Bronchial epithelial cell (primary cell): ENCODE data around the gene GLIS1. TPM values are rescaled to one million over a fixed set of nuclear protein-coding genes. Genes with fewer than 3 reads are reported as not detected.

Source experiments
- DNase-seq: peaks from one replicate; pipeline ENCODE4 v3.0.0-alpha.2; 2010; ENCODE audit warnings: low read depth
- FAIRE-seq: peaks from 2 replicates; lab custom pipeline; 2011; peaks lifted over from hg19 to GRCh38; lab: Jason Lieb, UNC
- H3K27me3 ChIP-seq: 2 replicates; pipeline ENCODE4 v1.5.1; 2011; ENCODE audit warnings: low read length; ENCODE audit not compliant: control insufficient read depth, insufficient read depth
- H3K36me3 ChIP-seq: 2 replicates; pipeline ENCODE4 v1.5.1; 2011; ENCODE audit warnings: low read length; ENCODE audit not compliant: control insufficient read depth, insufficient read depth
- H3K4me3 ChIP-seq: 2 replicates; pipeline ENCODE4 v1.5.1; 2011; ENCODE audit warnings: mild to moderate bottlenecking, low read depth, low read length, control low read depth
- CTCF ChIP-seq: IDR thresholded peaks from 2 replicates; pipeline ENCODE4 v1.5.1; 2011; ENCODE audit warnings: mild to moderate bottlenecking, moderate library complexity, low read length, control low read depth, inconsistent platforms; ENCODE audit not compliant: insufficient read depth, severe bottlenecking
- total RNA-seq: library from RNA; depleted of rRNA; stranded (reverse); fragments of >200 nt; gene quantifications from 2 replicates; pipeline ENCODE4 v1.2.1, GENCODE V29; 2014

GLIS1 gene
- total RNA-seq, 1 donor from 2014 or later, result under 0.01 TPM

DNA sequence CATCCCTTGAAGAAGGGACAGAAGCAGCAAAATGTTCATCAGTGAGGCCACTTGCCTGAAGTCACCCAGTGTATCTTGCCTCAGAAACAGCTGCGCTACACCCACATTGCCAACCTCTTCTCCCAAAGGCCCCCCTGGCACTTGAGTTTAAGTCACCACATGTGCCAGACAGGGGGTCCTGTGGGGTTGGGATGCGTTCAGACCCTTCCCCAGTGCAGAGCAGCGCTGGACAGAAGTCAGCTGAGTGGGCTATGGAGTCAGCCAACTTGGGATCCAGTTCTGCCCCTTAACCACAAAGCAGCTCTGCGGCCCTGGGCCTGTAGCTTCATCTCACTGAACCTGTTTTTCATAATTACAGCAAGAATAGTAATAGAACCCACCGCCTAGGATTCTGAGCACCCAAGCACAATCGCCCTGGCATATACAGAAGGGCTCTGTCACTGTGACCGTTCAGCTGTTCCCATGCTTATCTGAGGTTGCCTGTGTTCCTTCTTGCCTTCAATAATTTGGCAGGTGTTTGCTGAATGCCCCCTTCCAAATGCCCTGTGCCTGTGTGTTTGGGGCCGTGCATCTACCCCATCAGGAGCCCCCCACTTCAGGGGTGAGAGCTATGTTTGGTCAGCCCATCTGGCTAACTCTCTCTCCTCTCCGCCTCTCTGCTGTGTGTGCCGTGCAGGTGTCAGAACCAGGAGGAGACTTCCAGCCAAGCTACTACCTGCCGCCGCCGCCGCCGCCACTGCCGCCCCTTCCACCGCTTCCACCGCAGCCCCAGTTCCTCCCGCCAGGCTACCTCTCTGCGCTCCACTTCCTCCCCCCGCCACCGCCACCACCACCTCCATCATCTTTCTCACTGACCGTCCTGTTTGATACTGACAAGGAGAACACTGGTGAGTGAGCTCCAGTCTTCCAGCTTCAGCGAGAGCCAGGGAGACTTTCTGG lies 274.7 kb downstream of the GLIS1 start:
- peak; percentile 58 for FAIRE-seq
- peaks cover 3% of the 10 kb centered on the region for H3K27me3 ChIP-seq
- H3K36me3 ChIP-seq, result no peaks in the 10 kb centered on the region
- H3K4me3 ChIP-seq, result no peak overlapping the region
- no peak for TF ChIP-seq CTCF
- DNase-seq, result no peak

DNA sequence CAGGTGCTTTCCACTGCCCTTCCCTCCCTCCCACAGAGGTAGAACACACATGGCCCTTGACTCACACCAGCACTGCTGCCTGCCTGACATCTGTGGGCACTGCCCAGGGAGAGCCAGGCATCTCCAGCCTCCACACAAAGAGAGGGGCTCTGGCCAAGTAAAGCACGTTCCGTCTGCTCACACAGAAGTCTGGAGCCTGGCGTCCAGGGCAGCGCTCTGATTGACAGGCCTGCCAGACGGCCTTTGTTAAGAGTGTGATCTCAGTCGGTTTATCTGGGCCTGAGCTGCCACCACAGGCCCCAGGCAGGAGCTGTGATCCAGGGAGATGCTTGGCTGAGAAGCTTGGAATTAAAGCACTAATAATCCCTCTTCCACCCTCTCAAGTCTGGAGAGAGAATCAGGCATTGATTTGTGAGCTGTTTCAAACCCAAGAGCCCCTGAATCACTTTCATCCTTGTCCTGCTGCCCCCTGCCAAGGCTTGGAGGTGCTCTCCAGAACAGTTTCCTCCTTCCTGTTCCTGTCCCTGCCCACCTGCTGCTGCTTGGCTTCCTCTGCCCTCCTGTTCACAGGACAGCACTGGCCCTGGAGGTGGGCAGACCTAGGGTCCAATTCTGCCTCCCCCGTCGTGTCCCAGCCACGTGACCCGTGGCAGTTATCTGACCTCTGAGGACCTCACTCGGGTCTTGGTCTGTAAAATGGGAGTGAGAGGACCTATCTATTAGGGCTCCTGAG lies 276.0 kb downstream of the GLIS1 start:
- no peak for TF ChIP-seq CTCF
- DNase-seq (no peak), FAIRE-seq (no peak)
- no peak overlapping the region for H3K4me3 ChIP-seq
- peaks cover 3% of the 10 kb centered on the region for H3K27me3 ChIP-seq
- no peaks in the 10 kb centered on the region for H3K36me3 ChIP-seq

GRCh38 chr1:53462193-53462592 lies 276.8 kb downstream of the GLIS1 start:
- H3K36me3 ChIP-seq, result no peaks in the 10 kb centered on the region
- FAIRE-seq (no peak), DNase-seq (no peak)
- no peak for TF ChIP-seq CTCF
- no peak overlapping the region for H3K4me3 ChIP-seq
- peaks cover 3% of the 10 kb centered on the region for H3K27me3 ChIP-seq

DNA sequence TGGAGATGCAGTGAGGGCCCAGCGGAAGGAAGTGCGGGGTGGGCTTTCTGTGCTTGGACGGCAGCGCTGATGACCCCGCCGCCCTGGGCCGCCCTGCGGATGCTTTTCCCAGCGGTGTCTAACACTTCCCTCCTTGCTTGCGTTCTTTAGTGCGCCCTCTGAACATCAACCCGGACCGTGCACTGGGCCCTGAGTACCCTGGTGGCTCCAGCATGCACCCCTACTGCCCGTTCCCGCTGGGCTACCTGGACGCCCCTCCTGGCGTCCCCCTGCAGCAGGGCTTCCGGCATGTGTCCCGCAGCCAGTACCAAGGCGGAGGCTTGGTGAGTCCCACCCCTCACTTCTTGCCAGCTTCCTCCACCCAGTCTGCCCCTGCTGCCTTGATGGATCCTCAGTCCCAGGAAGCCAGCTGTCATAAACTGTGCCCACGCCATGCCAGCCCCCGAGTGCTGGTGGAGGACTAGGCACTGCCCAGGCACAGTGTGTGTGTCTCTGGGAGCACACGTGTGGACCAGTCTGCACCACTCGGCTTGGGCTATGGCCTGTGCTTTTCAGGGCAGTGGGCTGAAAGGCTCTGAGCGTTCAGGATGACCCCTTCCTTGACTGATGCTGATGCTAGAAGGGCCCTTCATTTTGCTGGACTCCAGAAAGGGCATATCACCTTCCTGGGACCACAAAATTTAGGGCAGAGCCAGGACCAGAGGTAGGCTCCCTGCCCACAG lies 277.5 kb downstream of the GLIS1 start:
- no peak overlapping the region for H3K4me3 ChIP-seq
- no peak for FAIRE-seq
- H3K27me3 ChIP-seq, result peaks cover 3% of the 10 kb centered on the region
- H3K36me3 ChIP-seq, result no peaks in the 10 kb centered on the region
- TF ChIP-seq CTCF, result no peak
- DNase-seq, result no peak

DNA sequence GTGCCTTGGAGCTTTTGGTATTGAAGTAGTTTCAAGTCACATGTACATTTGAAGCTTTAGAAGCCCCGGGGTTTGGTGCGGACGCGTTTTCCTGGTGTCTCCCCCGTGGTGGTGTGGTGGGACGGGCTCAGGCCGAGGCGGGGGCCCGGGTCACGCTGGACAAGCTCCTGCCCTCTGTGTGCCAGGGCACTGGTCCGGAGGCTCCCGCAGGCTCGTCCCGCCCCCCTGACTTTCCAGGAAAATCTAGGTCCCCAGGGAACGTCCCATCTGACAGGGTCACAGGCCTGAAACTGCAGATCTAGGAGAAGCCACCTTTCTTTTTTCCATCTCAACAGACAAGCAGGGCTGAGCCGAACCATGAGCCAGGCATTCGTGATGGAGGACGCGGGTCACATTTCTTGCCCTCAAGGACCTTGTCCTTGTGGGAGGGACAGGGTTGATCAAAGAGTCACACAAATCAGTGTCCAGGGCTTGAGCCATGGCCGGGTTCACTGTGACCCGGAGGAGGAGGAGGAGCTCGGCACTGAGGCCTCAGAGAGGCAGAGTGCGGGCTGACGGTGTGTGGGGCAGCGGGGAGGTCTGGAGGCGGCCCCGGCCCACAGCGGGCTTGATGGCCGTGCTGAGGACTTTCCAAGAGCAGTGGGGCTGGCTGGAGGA lies 278.2 kb downstream of the GLIS1 start:
- Histone ChIP-seq H3K36me3 (no peaks in the 10 kb centered on the region), H3K4me3 (no peak overlapping the region), H3K27me3 (peaks cover 3% of the 10 kb centered on the region)
- DNase-seq, result no peak
- TF ChIP-seq CTCF, result no peak
- no peak for FAIRE-seq
